ENCODE results near the gene IFITM5.

GRCh38 chr11:315516-315994 lies 16.2 kb upstream of the IFITM5 start:
- TF ChIP-seq CTCF (conservative IDR thresholded peaks at IDR 0.05; ENCODE audit: low read depth, low read length) (no peak), CHD1 (IDR thresholded peaks at IDR 0.05; ENCODE audit: low read depth, low read length) (no peak), ELK1 (IDR thresholded peaks at IDR 0.05; ENCODE audit: borderline replicate concordance, low read depth, low read length) (no peak), SMC3 (IDR thresholded peaks at IDR 0.05; ENCODE audit: low read depth, low read length) (no peak)
